Type B pancreatic cell (in vitro differentiated cells): ENCODE measurements around the gene RXFP1. TPM values are rescaled to one million over a fixed set of nuclear protein-coding genes. Genes with fewer than 3 reads are reported as not detected.

Source experiments
- DNase-seq: peaks from one replicate; pipeline ENCODE4 v3.0.0; 2021; ENCODE audit warnings: mixed read lengths; ENCODE audit not compliant: unreplicated experiment; ENCODE audit errors: extremely low spot score
- H3K27ac Mint-ChIP-seq: 2 replicates; pipeline ENCODE4 v1.8.0; 2021; ENCODE audit warnings: mild to moderate bottlenecking, mixed read lengths
- H3K27me3 Mint-ChIP-seq: 2 replicates; pipeline ENCODE4 v1.8.0; 2021; ENCODE audit warnings: mixed read lengths
- H3K36me3 Mint-ChIP-seq: 2 replicates; pipeline ENCODE4 v1.8.0; 2021; ENCODE audit warnings: mixed read lengths
- H3K4me1 Mint-ChIP-seq: one replicate; pipeline ENCODE4 v1.8.0; 2021; ENCODE audit warnings: mixed read lengths; ENCODE audit not compliant: unreplicated experiment
- H3K4me3 Mint-ChIP-seq: 2 replicates; pipeline ENCODE4 v1.8.0; 2021; ENCODE audit warnings: mild to moderate bottlenecking, mixed read lengths
- H3K9me3 Mint-ChIP-seq: 2 replicates; pipeline ENCODE4 v1.8.0; 2021; ENCODE audit warnings: mixed read lengths
- total RNA-seq: library from RNA; stranded (reverse); gene quantifications from 2 replicates; pipeline ENCODE4 v1.2.1, GENCODE V29; 2021; ENCODE audit warnings: low replicate concordance
- TF ChIP-seq, protein P1 (sequence below): fragments of 200-600 bp; sonication (generic); conservative IDR thresholded peaks from 2 replicates; pipeline ENCODE4 v1.5.0; 2021; ENCODE audit warnings: antibody characterized with exemption, mild to moderate bottlenecking

The RXFP1 gene
- total RNA-seq, 1 donor from 2014 or later: 0.07 TPM

GRCh38 chr4:158560284-158560683, 38.6 kb downstream of the RXFP1 start:
- Mint-ChIP-seq H3K36me3 (no peaks in the 10 kb centered on the region), H3K9me3 (no peaks in the 10 kb centered on the region)

GRCh38 chr4:158566860-158567259, 45.2 kb downstream of the RXFP1 start:
- no peak overlapping the region for H3K4me3 Mint-ChIP-seq
- H3K9me3 Mint-ChIP-seq: peaks cover 5% of the 10 kb centered on the region
- TF ChIP-seq, protein P1, sequence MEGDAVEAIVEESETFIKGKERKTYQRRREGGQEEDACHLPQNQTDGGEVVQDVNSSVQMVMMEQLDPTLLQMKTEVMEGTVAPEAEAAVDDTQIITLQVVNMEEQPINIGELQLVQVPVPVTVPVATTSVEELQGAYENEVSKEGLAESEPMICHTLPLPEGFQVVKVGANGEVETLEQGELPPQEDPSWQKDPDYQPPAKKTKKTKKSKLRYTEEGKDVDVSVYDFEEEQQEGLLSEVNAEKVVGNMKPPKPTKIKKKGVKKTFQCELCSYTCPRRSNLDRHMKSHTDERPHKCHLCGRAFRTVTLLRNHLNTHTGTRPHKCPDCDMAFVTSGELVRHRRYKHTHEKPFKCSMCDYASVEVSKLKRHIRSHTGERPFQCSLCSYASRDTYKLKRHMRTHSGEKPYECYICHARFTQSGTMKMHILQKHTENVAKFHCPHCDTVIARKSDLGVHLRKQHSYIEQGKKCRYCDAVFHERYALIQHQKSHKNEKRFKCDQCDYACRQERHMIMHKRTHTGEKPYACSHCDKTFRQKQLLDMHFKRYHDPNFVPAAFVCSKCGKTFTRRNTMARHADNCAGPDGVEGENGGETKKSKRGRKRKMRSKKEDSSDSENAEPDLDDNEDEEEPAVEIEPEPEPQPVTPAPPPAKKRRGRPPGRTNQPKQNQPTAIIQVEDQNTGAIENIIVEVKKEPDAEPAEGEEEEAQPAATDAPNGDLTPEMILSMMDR: no peak
- DNase-seq: no peak
- no peaks in the 10 kb centered on the region for H3K36me3 Mint-ChIP-seq
- H3K27me3 Mint-ChIP-seq: peaks cover 8% of the 10 kb centered on the region
- no peak overlapping the region for H3K27ac Mint-ChIP-seq
- no peaks in the 10 kb centered on the region for H3K4me1 Mint-ChIP-seq

More at GRCh38 chr4:158560284-158560683, 38.6 kb downstream of the RXFP1 start:
- H3K27me3 Mint-ChIP-seq: no peaks in the 10 kb centered on the region
- no peak overlapping the region for H3K4me3 Mint-ChIP-seq
- no peaks in the 10 kb centered on the region for H3K4me1 Mint-ChIP-seq
- no peak for DNase-seq
- H3K27ac Mint-ChIP-seq: no peak overlapping the region
- TF ChIP-seq, protein P1: no peak

DNA sequence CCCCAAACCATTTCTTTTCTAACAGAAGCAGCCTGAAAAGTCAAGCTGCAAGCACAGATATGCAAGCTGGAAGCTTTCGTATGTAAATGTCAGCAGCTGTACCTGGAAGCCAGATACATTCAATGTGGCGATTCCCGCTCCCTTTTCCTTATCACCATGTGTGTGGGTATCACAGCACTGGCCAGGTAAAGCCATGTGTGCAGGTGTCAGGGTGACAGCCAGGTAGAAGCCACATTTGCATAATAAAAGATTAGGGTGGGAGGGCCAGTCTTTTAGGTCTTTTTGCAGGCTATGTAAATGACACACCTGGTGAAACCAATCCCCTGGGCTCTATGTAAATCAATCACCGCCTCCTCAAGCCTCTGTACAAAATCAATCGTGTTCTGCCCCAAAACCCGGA, 50.1 kb downstream of the RXFP1 start:
- peaks cover 8% of the 10 kb centered on the region for H3K27me3 Mint-ChIP-seq
- no peaks in the 10 kb centered on the region for H3K4me1 Mint-ChIP-seq

GRCh38 chr4:158572608-158573007, 50.9 kb downstream of the RXFP1 start:
- no peaks in the 10 kb centered on the region for H3K36me3 Mint-ChIP-seq
- H3K27ac Mint-ChIP-seq: no peak overlapping the region
- peaks cover 8% of the 10 kb centered on the region for H3K27me3 Mint-ChIP-seq
- H3K4me3 Mint-ChIP-seq: no peak overlapping the region
- H3K4me1 Mint-ChIP-seq: no peaks in the 10 kb centered on the region
- DNase-seq: no peak
- peaks cover 5% of the 10 kb centered on the region for H3K9me3 Mint-ChIP-seq
- TF ChIP-seq, protein P1: no peak

More for the DNA sequence above, 50.1 kb downstream of the RXFP1 start:
- TF ChIP-seq, protein P1: no peak
- Mint-ChIP-seq H3K4me3 (no peak overlapping the region), H3K9me3 (peaks cover 5% of the 10 kb centered on the region), H3K27ac (no peak overlapping the region), H3K36me3 (no peaks in the 10 kb centered on the region)
- no peak for DNase-seq

DNA sequence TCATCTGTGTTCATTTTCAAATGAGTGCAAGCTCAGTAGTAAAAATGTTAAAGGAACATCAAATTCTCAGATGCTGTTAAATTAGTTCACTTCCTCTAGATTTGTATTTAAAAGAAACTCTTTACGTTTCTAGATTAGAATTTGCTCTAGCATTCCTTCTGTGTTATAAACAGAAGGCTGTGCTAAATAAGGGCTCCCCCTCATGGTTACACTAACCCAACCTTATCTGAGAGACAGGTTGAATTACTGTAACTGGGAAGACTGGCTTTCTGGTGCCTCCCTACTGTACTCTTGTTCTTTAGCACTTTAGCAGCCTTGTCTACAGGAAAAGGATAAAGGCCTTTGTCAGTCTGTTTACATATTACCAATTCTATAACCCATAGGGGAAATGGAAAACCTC, 56.8 kb downstream of the RXFP1 start:
- H3K4me3 Mint-ChIP-seq: no peak overlapping the region
- no peaks in the 10 kb centered on the region for H3K9me3 Mint-ChIP-seq
- H3K4me1 Mint-ChIP-seq: no peaks in the 10 kb centered on the region
- H3K27ac Mint-ChIP-seq: no peak overlapping the region
- no peak for DNase-seq
- TF ChIP-seq, protein P1: no peak
- no peaks in the 10 kb centered on the region for H3K36me3 Mint-ChIP-seq
- H3K27me3 Mint-ChIP-seq: no peaks in the 10 kb centered on the region

DNA sequence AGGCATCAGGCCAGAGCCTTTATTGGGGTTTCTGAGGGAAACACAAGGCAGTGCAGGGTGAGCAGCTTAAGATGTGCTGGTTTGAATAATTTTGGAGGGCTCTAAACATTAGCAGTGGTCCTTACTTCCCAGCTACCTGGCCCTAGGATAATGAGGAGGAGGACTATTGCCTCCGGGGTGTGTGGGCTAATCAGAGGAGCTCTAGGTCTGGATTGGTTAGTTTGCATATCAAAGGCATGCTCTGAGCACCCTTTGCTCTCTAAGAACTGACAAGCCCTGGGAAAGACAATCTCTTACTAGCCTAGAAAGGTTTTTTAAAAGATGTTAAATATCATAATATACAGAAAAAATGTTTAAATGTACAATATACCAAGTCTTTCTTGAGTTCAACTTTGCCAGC, 58.4 kb downstream of the RXFP1 start:
- Mint-ChIP-seq H3K27me3 (no peaks in the 10 kb centered on the region), H3K36me3 (no peaks in the 10 kb centered on the region), H3K4me3 (no peak overlapping the region), H3K27ac (no peak overlapping the region), H3K9me3 (no peaks in the 10 kb centered on the region), H3K4me1 (no peaks in the 10 kb centered on the region)
- TF ChIP-seq, protein P1: no peak
- no peak for DNase-seq
